Nephron progenitor cell (in vitro differentiated cells): ENCODE data around the gene ALLC.

ENCODE experiments used
- DNase-seq: peaks from one replicate; pipeline ENCODE4 v3.0.0; 2021
- H3K27ac Mint-ChIP-seq: 2 replicates; pipeline ENCODE4 v1.8.0; 2021; ENCODE audit warnings: mild to moderate bottlenecking, moderate library complexity, mixed read lengths
- H3K27me3 Mint-ChIP-seq: 2 replicates; pipeline ENCODE4 v1.8.0; 2021; ENCODE audit warnings: mild to moderate bottlenecking, low read depth, mixed read lengths; ENCODE audit not compliant: poor library complexity
- H3K36me3 Mint-ChIP-seq: 2 replicates; pipeline ENCODE4 v1.8.0; 2021; ENCODE audit warnings: low read depth, mixed read lengths
- H3K4me1 Mint-ChIP-seq: 2 replicates; pipeline ENCODE4 v1.8.0; 2021; ENCODE audit warnings: mixed read lengths
- H3K4me3 Mint-ChIP-seq: 2 replicates; pipeline ENCODE4 v1.8.0; 2021; ENCODE audit warnings: mild to moderate bottlenecking, moderate library complexity, mixed read lengths
- H3K9me3 Mint-ChIP-seq: 2 replicates; pipeline ENCODE4 v1.8.0; 2021; ENCODE audit warnings: mild to moderate bottlenecking, moderate library complexity, mixed read lengths
- TF ChIP-seq, protein P1 (sequence below): fragments of 200-600 bp; sonication (generic); IDR thresholded peaks from 2 replicates; pipeline ENCODE4 v1.5.0; 2021; ENCODE audit warnings: antibody characterized with exemption

Gene ALLC

GRCh38 chr2:3649581-3649980 lies 8.4 kb upstream of the ALLC start:
- Mint-ChIP-seq H3K4me1 (peaks cover 29% of the 10 kb centered on the region), H3K4me3 (no peak overlapping the region), H3K27ac (no peak overlapping the region), H3K36me3 (no peaks in the 10 kb centered on the region), H3K9me3 (no peaks in the 10 kb centered on the region), H3K27me3 (peaks cover 18% of the 10 kb centered on the region)
- no peak for DNase-seq
- TF ChIP-seq, protein P1, sequence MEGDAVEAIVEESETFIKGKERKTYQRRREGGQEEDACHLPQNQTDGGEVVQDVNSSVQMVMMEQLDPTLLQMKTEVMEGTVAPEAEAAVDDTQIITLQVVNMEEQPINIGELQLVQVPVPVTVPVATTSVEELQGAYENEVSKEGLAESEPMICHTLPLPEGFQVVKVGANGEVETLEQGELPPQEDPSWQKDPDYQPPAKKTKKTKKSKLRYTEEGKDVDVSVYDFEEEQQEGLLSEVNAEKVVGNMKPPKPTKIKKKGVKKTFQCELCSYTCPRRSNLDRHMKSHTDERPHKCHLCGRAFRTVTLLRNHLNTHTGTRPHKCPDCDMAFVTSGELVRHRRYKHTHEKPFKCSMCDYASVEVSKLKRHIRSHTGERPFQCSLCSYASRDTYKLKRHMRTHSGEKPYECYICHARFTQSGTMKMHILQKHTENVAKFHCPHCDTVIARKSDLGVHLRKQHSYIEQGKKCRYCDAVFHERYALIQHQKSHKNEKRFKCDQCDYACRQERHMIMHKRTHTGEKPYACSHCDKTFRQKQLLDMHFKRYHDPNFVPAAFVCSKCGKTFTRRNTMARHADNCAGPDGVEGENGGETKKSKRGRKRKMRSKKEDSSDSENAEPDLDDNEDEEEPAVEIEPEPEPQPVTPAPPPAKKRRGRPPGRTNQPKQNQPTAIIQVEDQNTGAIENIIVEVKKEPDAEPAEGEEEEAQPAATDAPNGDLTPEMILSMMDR, result no peak

- no peak for DNase-seq
- peaks cover 18% of the 10 kb centered on the region for H3K27me3 Mint-ChIP-seq
- H3K27ac Mint-ChIP-seq, result no peak overlapping the region
- H3K36me3 Mint-ChIP-seq, result no peaks in the 10 kb centered on the region
- TF ChIP-seq, protein P1, result no peak
- peaks cover 35% of the 10 kb centered on the region for H3K4me1 Mint-ChIP-seq
- peak overlapping the region; percentile 48 for H3K4me3 Mint-ChIP-seq
- no peaks in the 10 kb centered on the region for H3K9me3 Mint-ChIP-seq
Measured at GRCh38 chr2:3650140-3650920, 7.7 kb upstream of the ALLC start.

- peaks cover 10% of the 10 kb centered on the region for H3K27me3 Mint-ChIP-seq
- H3K4me1 Mint-ChIP-seq, result peaks cover 44% of the 10 kb centered on the region
- H3K36me3 Mint-ChIP-seq, result no peaks in the 10 kb centered on the region
- H3K4me3 Mint-ChIP-seq, result peak overlapping the region; percentile 63
- no peak overlapping the region for H3K27ac Mint-ChIP-seq
- TF ChIP-seq, protein P1, result no peak
- H3K9me3 Mint-ChIP-seq, result no peaks in the 10 kb centered on the region
- DNase-seq, result peak; percentile 53
Measured at GRCh38 chr2:3651691-3652648, 6.0 kb upstream of the ALLC start.

GRCh38 chr2:3652896-3653625 lies 4.9 kb upstream of the ALLC start:
- TF ChIP-seq, protein P1, result no peak
- Mint-ChIP-seq H3K4me3 (no peak overlapping the region), H3K27me3 (peaks cover 4% of the 10 kb centered on the region), H3K9me3 (no peaks in the 10 kb centered on the region), H3K4me1 (peaks cover 55% of the 10 kb centered on the region), H3K27ac (no peak overlapping the region), H3K36me3 (no peaks in the 10 kb centered on the region)
- no peak for DNase-seq

DNA sequence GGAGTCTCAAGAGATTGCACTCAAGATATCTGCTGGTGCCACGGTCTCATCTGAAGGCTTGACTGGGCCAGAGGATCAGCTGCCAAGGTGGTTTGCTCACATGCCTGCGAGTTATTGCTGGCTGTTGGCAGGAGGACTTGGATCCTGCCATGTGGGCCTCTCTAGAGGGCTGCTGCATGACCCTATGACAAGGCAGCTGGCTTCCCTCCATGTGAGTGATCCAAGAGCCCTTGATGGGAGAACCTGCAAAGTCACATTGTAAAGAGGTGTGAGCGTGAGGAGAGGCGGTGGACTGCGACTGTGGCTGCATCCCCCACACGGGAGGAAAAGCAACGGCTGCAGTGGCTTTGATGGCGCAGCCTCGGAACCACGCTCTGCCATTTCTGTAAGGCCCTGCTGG lies 4.0 kb upstream of the ALLC start:
- Mint-ChIP-seq H3K4me1 (peaks cover 62% of the 10 kb centered on the region), H3K4me3 (peak overlapping the region; percentile 18), H3K9me3 (no peaks in the 10 kb centered on the region), H3K36me3 (no peaks in the 10 kb centered on the region), H3K27me3 (peaks cover 4% of the 10 kb centered on the region), H3K27ac (no peak overlapping the region)
- DNase-seq, result no peak
- TF ChIP-seq, protein P1, result no peak
